ENCODE results near the gene KCMF1.

Gene KCMF1

DNA sequence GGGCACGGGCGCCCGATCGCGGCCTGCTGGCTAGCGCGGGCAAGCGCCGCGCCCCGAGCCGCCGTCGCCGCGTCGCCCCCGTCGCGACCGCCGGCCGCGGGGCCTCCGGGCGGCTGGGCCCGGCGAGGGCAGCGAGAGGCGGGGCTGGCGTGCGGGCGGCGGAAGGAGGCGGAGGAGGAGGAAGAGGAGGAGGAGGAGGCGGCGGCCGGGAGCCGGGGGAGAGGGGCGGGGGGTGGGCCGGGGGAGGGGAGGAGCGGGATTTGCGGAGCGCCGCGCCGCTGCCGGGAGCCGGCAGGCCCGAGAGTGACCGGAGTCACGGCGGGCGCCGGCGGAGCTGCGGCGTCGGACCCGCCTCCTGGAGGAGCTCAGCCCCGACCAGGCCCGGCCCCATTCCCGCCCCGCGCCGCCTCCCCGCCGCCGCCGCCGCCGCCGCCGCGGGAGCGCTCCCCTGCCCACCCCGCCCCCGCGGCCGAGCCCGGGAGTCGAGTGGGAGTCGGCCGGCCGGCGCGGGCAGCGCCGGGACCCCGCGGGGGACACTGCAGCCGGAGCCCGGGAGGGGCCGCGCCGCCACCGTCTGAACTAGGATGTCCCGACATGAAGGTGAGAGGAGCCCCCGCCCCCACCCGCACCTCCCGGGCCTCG lies at the start of gene KCMF1:
Gene KCMF1 (plus strand): TSS at position 294 of the 642 bp plus-strand sequence. CDS start 291 bp downstream, at position 585.
- Mint-ChIP-seq H3K36me3 (ENCODE audit: low read depth) (peaks cover 19% of the 10 kb centered on the region), H3K27ac (peak within 1 kb of the TSS; percentile 99 to 100 (median 100)), H3K9me3 (no peaks in the 10 kb centered on the region), H3K4me3 (peak within 1 kb of the TSS; percentile 96 to 98 (median 97)), H3K27me3 (ENCODE audit: low read depth) (no peaks in the 10 kb centered on the region), H3K4me1 (peaks cover 46% of the 10 kb centered on the region)
- TF ChIP-seq, protein P1, sequence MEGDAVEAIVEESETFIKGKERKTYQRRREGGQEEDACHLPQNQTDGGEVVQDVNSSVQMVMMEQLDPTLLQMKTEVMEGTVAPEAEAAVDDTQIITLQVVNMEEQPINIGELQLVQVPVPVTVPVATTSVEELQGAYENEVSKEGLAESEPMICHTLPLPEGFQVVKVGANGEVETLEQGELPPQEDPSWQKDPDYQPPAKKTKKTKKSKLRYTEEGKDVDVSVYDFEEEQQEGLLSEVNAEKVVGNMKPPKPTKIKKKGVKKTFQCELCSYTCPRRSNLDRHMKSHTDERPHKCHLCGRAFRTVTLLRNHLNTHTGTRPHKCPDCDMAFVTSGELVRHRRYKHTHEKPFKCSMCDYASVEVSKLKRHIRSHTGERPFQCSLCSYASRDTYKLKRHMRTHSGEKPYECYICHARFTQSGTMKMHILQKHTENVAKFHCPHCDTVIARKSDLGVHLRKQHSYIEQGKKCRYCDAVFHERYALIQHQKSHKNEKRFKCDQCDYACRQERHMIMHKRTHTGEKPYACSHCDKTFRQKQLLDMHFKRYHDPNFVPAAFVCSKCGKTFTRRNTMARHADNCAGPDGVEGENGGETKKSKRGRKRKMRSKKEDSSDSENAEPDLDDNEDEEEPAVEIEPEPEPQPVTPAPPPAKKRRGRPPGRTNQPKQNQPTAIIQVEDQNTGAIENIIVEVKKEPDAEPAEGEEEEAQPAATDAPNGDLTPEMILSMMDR (IDR thresholded peaks at IDR 0.05; ENCODE audit: unreplicated experiment in 3 of 3) = no peak

DNA sequence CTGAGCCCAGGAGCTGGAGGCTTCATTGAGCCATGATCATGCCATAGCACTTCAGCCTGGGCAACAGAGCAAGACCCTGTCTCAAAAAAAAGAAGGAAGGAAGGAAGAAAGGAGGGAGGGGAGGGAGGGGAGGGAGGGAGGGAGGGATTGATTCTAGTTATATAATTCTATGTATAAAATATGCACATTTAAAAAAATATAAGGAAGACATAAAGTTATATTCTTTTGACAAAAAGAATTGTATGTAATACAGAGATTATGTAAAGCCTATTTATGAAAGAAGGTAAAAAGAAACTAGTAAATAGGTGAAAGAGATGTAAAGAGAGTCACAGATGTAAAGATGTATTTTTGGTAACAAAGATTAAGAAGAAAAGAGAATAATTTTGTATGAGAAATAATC lies 48.0 kb upstream of the KCMF1 start:
- Mint-ChIP-seq H3K4me3 (no peak overlapping the region), H3K9me3 (no peaks in the 10 kb centered on the region), H3K27me3 (ENCODE audit: low read depth) (peaks cover 13% of the 10 kb centered on the region), H3K27ac (no peak overlapping the region), H3K36me3 (ENCODE audit: low read depth) (no peaks in the 10 kb centered on the region), H3K4me1 (peaks cover 37% of the 10 kb centered on the region)
- TF ChIP-seq, protein P1 (IDR thresholded peaks at IDR 0.05; ENCODE audit: unreplicated experiment in 3 of 3) = no peak

DNA sequence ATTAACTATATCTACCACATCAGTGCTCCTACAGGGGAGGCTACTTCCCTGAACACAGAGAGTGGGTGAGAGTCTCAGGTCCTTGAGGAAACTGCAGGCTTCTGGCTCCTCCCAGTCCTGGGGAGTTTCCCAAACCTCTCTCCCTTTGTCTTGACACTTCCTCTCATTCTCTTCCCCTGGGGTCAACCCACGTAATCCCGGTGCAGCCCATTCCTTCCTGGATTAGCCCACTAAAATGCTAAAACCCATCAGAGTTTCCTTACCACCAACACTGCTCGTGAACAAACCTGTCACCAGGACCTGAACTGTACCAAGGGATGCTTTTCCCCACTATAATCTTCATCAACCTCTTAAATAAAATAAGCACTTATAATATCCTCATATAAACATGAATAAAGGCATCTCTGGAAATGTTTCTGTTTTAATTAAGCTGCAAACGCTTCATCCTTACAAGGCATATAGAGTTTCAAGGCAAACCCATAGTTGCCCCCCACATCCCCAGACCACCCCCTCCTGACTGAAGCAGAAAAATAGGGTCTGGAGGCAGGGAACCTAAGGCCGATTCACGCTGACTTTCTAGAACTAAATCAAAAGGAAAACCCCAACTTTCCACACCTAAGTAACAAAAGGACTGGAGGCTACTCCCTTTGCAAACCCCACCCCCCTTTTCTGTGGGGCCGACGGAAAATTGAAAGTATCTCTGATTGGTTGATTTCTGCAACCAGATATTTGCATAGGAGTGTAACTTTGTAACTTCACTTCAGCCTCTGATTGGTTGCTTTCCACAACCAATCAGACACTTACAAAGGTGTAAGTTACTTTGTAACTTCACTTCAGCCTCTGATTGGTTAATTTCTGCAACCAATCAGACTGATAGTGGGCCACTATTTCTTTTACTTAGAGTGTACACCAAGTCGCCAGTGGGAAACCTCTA lies 46.5 kb upstream of the KCMF1 start:
- Mint-ChIP-seq H3K9me3 (no peaks in the 10 kb centered on the region), H3K36me3 (ENCODE audit: low read depth) (no peaks in the 10 kb centered on the region), H3K27me3 (ENCODE audit: low read depth) (peaks cover 13% of the 10 kb centered on the region), H3K27ac (peak overlapping the region in 2 of 3 experiments; percentile 42 to 52), H3K4me1 (peaks cover 34% of the 10 kb centered on the region), H3K4me3 (no peak overlapping the region)
- TF ChIP-seq, protein P1 (IDR thresholded peaks at IDR 0.05; ENCODE audit: unreplicated experiment in 3 of 3) = no peak

DNA sequence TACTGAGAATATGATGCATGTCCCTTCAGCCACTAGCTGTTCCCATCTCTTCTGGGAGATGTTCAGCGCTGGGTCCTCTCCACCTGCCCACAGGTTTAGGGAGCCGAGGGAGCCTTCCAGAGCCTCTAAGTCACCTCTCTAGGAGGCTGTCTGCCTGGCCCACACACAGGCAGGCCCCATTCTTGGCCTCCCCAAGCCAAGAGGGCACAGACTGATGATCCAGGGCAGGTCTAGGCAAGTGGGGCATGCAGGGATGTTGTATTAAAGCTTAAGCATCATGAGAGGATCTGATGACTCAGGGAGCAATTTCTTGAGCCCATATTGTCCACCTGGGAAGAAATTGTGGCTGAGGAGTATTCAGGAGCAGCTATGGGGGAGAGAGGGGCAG lies 45.6 kb upstream of the KCMF1 start:
- Mint-ChIP-seq H3K4me3 (peak overlapping the region in 2 of 3 experiments; percentile 36 to 80), H3K9me3 (no peaks in the 10 kb centered on the region), H3K36me3 (ENCODE audit: low read depth) (no peaks in the 10 kb centered on the region), H3K27me3 (ENCODE audit: low read depth) (peaks cover 13% of the 10 kb centered on the region), H3K27ac (no peak overlapping the region), H3K4me1 (peaks cover 25% of the 10 kb centered on the region)
- TF ChIP-seq, protein P1 (IDR thresholded peaks at IDR 0.05; ENCODE audit: unreplicated experiment in 3 of 3) = no peak

DNA sequence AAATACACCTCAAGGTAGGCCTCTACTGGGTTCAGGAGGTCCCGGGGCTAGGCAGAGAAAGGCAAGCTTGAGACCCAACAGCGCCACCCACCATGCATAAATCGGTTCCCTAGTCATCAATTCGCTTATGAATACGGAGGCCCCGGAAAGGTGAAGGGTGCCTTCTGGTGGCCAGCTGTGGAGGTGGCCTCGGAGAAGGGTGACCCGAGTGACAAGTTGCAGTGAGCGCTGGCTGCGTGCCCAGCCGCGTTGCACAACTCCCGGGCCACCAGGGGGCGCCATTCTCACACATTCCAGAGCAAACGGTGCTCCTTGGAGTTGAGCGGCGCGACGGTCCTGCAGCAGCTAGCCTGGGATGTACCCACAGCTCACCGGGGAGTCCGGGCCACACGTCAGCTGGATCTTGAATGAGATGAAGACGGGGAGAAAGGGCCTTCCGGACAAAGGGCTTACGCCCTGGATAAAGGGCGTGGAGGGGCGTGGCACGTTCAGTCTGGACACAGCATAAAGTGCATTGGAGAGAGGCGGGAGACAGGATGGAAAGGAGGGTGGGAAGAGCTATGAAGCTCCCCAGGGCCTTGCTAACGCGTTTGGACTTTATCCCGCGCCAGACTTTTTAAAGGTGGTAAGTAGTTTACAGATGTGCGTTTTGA lies 45.1 kb upstream of the KCMF1 start:
- peaks cover 13% of the 10 kb centered on the region for H3K27me3 Mint-ChIP-seq (ENCODE audit: low read depth)
- TF ChIP-seq, protein P1 (IDR thresholded peaks at IDR 0.05; ENCODE audit: unreplicated experiment in 3 of 3) = peak; percentile 98
- H3K4me1 Mint-ChIP-seq = peaks cover 22% of the 10 kb centered on the region

More for the DNA sequence above, 45.1 kb upstream of the KCMF1 start:
- H3K4me3 Mint-ChIP-seq = peak overlapping the region; percentile 77 to 81 (median 80)
- no peaks in the 10 kb centered on the region for H3K36me3 Mint-ChIP-seq (ENCODE audit: low read depth)
- no peak overlapping the region for H3K27ac Mint-ChIP-seq
- no peaks in the 10 kb centered on the region for H3K9me3 Mint-ChIP-seq
